Measurements from ENCODE around the gene ECI2.
"Not testable (repeated sequence)": the region's sequence is repeated elsewhere in the genome, so short reads cannot be mapped to it uniquely, and the experiment has no call there.

Gene ECI2

GRCh38 chr6:4139272-4139671 lies 3.9 kb upstream of the ECI2 start:
- no peak for DNase-seq (ENCODE audit: low spot score)

- no peak for DNase-seq (ENCODE audit: low spot score)
Observed at GRCh38 chr6:4138186-4138585, 2.8 kb upstream of the ECI2 start.

GRCh38 chr6:4136354-4136831 lies 1.0 kb upstream of the ECI2 start:
- DNase-seq (ENCODE audit: low spot score) = no peak

DNA sequence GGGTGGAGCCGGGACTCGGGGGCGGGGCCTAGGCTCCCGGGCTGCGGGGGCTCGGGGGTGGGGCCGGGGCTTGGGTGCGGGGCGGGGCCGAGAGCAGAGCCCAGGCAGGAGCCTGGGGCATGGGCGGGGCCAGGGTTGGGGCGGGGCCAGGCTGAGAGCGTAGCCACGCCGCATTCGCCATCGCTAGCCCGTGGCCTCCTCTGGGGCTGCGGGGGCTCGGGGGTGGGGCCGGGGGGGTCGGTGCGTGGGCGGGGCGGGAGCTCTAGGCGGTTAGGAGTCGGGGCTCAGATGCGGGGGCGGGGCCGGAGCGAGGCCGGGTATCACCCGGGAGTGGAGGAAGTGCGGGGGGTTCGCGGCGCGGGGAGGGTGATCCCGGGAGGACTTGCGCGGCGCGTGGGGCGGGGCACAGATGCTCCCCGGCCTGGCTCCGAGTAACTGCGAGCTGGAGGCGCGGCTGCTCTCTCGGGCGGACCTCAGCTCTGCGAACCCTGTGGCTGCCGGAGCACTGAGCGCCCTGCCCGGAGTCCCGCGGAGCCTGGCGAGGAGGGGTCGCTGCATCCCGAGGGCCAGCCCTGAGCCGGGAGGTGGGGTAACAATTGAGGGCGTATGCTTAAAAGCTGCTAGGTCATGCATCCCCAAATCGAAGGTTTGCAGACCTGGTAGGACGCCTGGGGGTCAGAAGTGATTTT lies 434 bp upstream of the ECI2 start:
- peak; percentile 96 for DNase-seq (ENCODE audit: low spot score)

GRCh38 chr6:4133941-4134838 lies 1.2 kb downstream of the ECI2 start:
- DNase-seq (ENCODE audit: low spot score) = peak; percentile 10

DNA sequence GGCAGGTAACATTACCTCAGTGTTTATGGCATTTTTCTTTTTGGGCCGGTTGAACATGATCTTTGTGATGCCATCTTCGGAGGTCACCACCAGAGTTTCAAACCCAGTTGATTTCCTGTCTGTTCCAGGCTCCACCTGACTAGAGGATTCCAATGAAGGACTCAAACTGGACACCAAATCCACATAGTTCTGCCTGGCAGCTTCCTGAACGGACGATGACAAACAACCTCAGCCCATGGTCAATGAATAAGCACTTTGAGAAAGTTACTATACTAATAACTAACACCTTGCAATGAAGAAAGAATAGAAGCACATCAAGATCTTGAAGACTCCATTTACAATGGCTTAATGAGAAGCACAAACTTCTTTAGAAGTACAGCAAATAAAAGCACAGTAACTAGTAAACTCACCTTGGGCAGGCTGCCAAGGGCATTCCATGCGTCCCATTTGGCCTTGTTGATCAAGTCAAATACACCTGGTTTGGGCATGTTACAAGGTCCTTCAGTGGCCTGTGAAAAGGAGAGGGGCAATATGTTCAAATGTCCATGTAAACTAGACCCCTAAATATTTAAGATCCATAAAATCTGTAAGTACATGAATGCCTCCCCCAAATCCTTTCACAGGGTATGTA lies 4.9 kb downstream of the ECI2 start:
- no peak for DNase-seq (ENCODE audit: low spot score)

DNA sequence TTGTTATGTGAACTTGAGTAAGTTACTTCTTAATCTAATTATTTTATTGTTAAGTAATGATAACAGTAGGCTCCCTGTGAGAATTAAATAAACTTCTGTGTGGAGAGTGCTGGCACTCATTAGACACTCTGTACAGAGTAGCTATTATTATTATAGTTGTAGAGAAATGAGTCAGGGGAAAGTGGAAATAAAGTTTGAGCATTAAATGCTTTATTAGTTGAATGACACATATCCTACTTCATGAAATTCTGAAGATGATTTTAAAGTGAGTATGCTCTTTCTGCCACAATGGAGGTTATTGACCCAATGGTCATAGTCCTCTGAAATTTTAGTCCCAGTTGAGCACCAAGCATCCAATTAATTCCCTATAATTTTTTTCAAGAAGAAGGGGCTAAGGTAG lies 5.9 kb downstream of the ECI2 start:
- no peak for DNase-seq (ENCODE audit: low spot score)

GRCh38 chr6:4128748-4129147 lies 6.6 kb downstream of the ECI2 start:
- no peak for DNase-seq (ENCODE audit: low spot score)

GRCh38 chr6:4128072-4128471 lies 7.3 kb downstream of the ECI2 start:
- no peak for DNase-seq (ENCODE audit: low spot score)

- no peak for DNase-seq (ENCODE audit: low spot score)
Observed at GRCh38 chr6:4125933-4126864, 9.2 kb downstream of the ECI2 start.

DNA sequence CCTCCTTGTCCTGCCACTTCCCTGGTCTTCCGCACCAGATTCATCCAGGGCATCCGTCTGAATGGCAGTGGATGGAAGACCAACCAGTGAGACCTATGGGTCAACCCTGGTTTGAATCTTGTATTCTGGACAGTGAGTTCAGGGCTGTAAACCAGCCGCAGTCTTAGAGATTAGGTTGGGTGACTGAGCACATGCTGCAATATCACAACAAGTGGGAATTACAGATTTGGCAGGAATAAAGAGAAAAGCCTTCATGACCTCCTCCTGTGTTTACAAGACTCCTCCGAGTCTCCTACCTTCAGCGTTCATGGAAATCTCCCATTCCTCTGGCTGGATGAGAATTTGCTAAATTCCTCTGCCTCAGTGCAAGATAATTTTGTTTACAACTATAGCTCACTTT lies 9.9 kb downstream of the ECI2 start:
- no peak for DNase-seq (ENCODE audit: low spot score)

DNA sequence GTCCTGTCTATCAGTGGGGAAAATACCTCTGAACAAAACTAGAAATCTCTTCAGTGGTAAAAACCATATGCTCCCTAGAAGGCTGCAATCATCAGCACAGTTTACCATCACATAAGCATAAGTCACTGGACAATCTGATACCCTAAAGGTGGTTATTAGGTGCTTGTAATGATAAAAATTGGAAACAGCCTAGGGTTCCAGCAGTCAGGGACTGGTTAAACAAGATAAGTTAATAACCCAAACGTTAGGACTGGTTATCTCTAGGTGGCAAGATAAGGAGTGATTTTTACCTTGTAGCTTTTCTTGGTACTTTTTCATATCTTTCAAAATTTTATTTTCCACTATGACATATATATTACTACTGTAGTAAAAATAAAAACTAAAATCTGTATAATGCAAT lies 11.0 kb downstream of the ECI2 start:
- no peak for DNase-seq (ENCODE audit: low spot score)

DNA sequence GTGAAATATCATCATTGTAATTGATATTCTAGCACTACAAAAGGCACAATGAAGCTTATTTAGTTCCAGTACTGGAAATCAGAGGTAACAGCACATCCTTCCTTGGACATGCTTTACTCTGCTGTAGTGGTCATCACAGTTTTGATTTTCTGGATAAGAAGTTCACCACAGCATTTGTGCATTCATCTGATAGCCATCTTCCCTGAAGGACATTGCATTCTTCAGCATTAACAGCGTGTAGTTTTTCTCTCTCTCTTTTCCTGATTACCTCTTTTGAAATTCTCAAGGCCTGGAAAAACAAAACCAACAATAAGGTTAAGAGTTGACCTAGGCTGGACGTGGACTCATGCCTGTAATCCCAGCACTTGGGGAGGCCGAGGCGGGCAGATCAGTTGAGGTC lies 19.6 kb downstream of the ECI2 start:
- DNase-seq (ENCODE audit: low spot score) = no peak

DNA sequence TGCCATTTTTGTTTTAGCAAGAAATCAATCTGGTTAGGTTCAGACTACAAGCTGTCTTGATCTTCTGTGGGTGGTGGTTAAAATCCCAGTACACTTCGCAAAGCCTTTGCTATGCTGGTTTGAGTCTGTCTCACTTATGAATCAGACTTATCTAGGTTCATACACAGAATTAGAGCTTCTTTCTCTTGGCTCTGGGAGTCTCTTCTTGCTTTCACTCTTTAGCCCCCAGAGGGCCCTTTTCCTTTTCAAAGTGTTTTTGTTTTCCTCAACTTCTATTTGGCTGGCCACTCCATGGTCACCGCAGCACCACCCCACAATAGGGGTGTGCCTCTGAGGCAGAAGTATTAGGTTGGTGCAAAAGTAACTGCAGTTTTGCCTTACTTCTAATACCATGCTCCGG lies 21.3 kb downstream of the ECI2 start:
- no peak for DNase-seq (ENCODE audit: low spot score)

- no peak for DNase-seq (ENCODE audit: low spot score)
Observed at GRCh38 chr6:4113649-4114048, 21.7 kb downstream of the ECI2 start.

DNA sequence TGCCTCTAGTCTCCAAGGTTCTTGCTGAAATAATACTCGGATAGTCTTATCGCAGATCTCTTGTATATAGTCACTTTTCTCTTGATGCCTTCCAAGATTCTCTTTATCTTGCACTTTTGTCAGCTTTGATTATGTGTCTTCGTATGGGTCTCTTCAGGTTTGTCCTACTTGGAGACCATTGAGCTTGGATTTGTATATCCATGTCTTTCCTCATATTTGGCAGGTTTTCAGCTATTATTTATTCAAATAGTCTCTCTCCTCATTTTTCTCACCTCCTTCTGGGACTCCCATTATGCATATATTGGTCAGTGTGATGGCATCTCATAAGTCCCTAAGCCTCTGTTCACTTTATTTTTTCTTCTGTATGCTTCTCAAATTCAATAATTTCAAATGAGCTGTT lies 23.0 kb downstream of the ECI2 start:
- DNase-seq (ENCODE audit: low spot score) = no peak

DNA sequence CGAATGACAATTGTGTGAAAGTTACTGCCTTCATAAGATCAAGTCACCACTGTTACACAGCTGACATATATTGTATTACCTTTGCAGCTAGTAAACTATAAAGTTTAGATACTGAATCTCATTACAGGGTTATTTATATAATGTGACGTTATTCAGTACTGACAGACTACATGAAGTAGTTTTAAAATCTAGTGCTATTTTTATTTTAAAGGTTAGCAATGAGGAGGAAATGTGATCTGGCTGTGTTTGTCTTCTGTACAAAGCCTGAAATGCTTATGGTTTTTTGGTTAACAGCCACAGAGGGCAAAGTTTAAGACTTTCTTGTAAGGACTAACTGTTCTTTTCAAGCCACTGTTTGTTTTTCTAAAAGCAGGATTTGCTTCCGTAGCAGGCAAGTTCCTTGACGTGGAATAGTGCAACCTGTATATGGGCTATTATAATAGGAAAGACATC lies 26.0 kb downstream of the ECI2 start:
- DNase-seq (ENCODE audit: low spot score) = not testable (repeated sequence)

DNA sequence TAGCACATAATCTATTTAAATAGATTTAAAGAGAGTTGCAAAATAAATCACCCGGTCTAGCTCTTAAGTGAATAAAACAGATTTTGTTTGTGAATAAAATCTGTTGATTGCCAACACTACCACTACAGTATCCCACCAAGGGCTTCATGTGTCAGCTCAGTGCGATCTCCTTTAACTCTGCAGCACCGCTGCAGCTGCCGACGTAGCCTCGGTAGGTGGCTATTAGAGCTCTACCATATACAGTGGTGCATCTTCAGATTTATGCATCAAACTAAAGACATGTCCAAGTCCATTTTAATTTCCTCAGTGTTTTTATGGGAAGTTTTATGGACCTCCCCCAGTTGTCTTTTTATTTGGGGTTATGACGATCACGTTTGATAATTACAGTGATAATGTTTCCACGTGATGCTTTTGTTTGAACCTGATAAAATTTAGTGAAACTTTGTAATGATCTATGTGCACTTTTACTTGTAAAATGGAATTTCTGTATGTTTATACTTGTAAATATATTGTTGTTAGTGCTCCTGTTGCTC lies 26.7 kb downstream of the ECI2 start:
- no peak for DNase-seq (ENCODE audit: low spot score)

GRCh38 chr6:4107873-4108272 lies 27.5 kb downstream of the ECI2 start:
- DNase-seq (ENCODE audit: low spot score) = no peak

- DNase-seq (ENCODE audit: low spot score) = no peak
Observed at GRCh38 chr6:4105980-4106536, 29.3 kb downstream of the ECI2 start.

GRCh38 chr6:4103929-4104328 lies 31.4 kb downstream of the ECI2 start:
- DNase-seq (ENCODE audit: low spot score) = no peak

Data from CD4-positive, alpha-beta T cell treated with Interleukin-2 at 100 ng/mL for 4 hours (primary cell).